Measurements from ENCODE around the gene UBE2J2. TPM values are rescaled to one million over a fixed set of nuclear protein-coding genes. Genes with fewer than 3 reads are reported as not detected.

UBE2J2 gene
- total and polyA plus RNA-seq, 7 donors = 32.4 to 63.6 (median 34.2) TPM

GRCh38 chr1:1237874-1238701 lies 35.6 kb downstream of the UBE2J2 start:
- H3K4me1 ChIP-seq = peaks cover 0 to 21% (median 4%) of the 10 kb centered on the region in 4 donors
- no peak for DNase-seq
- TF ChIP-seq CTCF (IDR thresholded peaks at IDR 0.05) (no peak), POLR2A (IDR thresholded peaks at IDR 0.05) (no peak), POLR2AphosphoS5 (IDR thresholded peaks at IDR 0.05) (no peak), EP300 (IDR thresholded peaks at IDR 0.05) (no peak)
- 11 to 44% methylated on average over 48 of the region's 48 CpGs for WGBS, 2 donors
- no peaks in the 10 kb centered on the region for H3K9me3 ChIP-seq
- intact Hi-C loops (cut with DNase I) = no loop called here
- H3K27me3 ChIP-seq = peaks cover 8 to 31% (median 24%) of the 10 kb centered on the region in 3 donors
- H3K36me3 ChIP-seq = no peaks in the 10 kb centered on the region
- no peak overlapping the region for H3K4me3 ChIP-seq
- H3K27ac ChIP-seq = no peak overlapping the region

- WGBS, 2 donors = 14 to 37% methylated on average over 34 of the region's 34 CpGs
These were observed 36.4 kb downstream of the UBE2J2 start for GRCh38 chr1:1236945-1237873.

GRCh38 chr1:1236176-1236763 lies 37.4 kb downstream of the UBE2J2 start:
- intact Hi-C loops (cut with DNase I) = no loop called here
- DNase-seq = no peak
- no peak overlapping the region for H3K27ac ChIP-seq
- 59 to 76% methylated on average over 22 of the region's 22 CpGs for WGBS, 2 donors
- TF ChIP-seq CTCF (IDR thresholded peaks at IDR 0.05) = no peak
- TF ChIP-seq POLR2A (IDR thresholded peaks at IDR 0.05) = no peak
- no peak for TF ChIP-seq POLR2AphosphoS5 (IDR thresholded peaks at IDR 0.05)
- no peak for TF ChIP-seq EP300 (IDR thresholded peaks at IDR 0.05)
- H3K36me3 ChIP-seq = no peaks in the 10 kb centered on the region
- peaks cover 0 to 28% (median 12%) of the 10 kb centered on the region in 4 donors for H3K4me1 ChIP-seq
- H3K9me3 ChIP-seq = no peaks in the 10 kb centered on the region
- H3K27me3 ChIP-seq = peaks cover 8 to 31% (median 24%) of the 10 kb centered on the region in 3 donors
- no peak overlapping the region for H3K4me3 ChIP-seq

More at GRCh38 chr1:1236945-1237873, 36.4 kb downstream of the UBE2J2 start:
- Histone ChIP-seq H3K4me3 (no peak overlapping the region), H3K9me3 (no peaks in the 10 kb centered on the region), H3K27ac (no peak overlapping the region), H3K27me3 (peaks cover 8 to 31% (median 24%) of the 10 kb centered on the region in 3 donors), H3K4me1 (peaks cover 0 to 28% (median 11%) of the 10 kb centered on the region in 4 donors), H3K36me3 (no peaks in the 10 kb centered on the region)
- intact Hi-C loops (cut with DNase I) = no loop called here
- no peak for TF ChIP-seq EP300 (IDR thresholded peaks at IDR 0.05)
- TF ChIP-seq POLR2A (IDR thresholded peaks at IDR 0.05) = no peak
- no peak for TF ChIP-seq CTCF (IDR thresholded peaks at IDR 0.05)
- no peak for TF ChIP-seq POLR2AphosphoS5 (IDR thresholded peaks at IDR 0.05)
- DNase-seq = no peak

- H3K9me3 ChIP-seq = no peaks in the 10 kb centered on the region
- no peak overlapping the region for H3K4me3 ChIP-seq
- TF ChIP-seq EP300 (IDR thresholded peaks at IDR 0.05) (no peak), POLR2A (IDR thresholded peaks at IDR 0.05) (no peak), POLR2AphosphoS5 (IDR thresholded peaks at IDR 0.05) (no peak), CTCF (IDR thresholded peaks at IDR 0.05) (no peak)
- no peak for DNase-seq
- 90 to 92% methylated on average over 27 of the region's 27 CpGs for WGBS, 2 donors
- H3K4me1 ChIP-seq = peaks cover 0 to 38% (median 21%) of the 10 kb centered on the region in 4 donors
- no peak overlapping the region for H3K27ac ChIP-seq
- peaks cover 8 to 29% (median 23%) of the 10 kb centered on the region in 3 donors for H3K27me3 ChIP-seq
- intact Hi-C loops (cut with DNase I) = no loop called here
- no peaks in the 10 kb centered on the region for H3K36me3 ChIP-seq
These were observed 38.5 kb downstream of the UBE2J2 start for GRCh38 chr1:1235016-1235744.
